GM12891 (cell line): Measurements from ENCODE around the gene RASIP1.

ENCODE experiments used
- DNase-seq: peaks from one replicate; pipeline ENCODE4 v3.0.0; 2011; ENCODE audit warnings: low spot score; ENCODE audit not compliant: insufficient read length
- FAIRE-seq: peaks from 2 replicates; lab custom pipeline; 2011; peaks lifted over from hg19 to GRCh38; lab: Jason Lieb, UNC
- PAX5 ChIP-seq: IDR thresholded peaks from 2 replicates; pipeline ENCODE4 v1.6.1; 2011; ENCODE audit warnings: low read length, moderate library complexity, mild to moderate bottlenecking; ENCODE audit not compliant: insufficient read depth, severe bottlenecking
- POLR2A ChIP-seq: IDR thresholded peaks from 2 replicates; pipeline ENCODE4 v1.6.1; 2011; ENCODE audit warnings: low read depth, low read length, control low read depth
- POLR2AphosphoS5 ChIP-seq: IDR thresholded peaks from 2 replicates; pipeline ENCODE4 v1.6.1; 2011; ENCODE audit warnings: low read depth, low read length, control low read depth
- POU2F2 ChIP-seq: IDR thresholded peaks from 2 replicates; pipeline ENCODE4 v1.6.1; 2011; ENCODE audit warnings: low read depth, mild to moderate bottlenecking, control low read depth, low read length, moderate library complexity
- SPI1 ChIP-seq: IDR thresholded peaks from 2 replicates; pipeline ENCODE4 v1.6.1; 2011; ENCODE audit warnings: low read depth, low read length, control low read depth
- TAF1 ChIP-seq: IDR thresholded peaks from 2 replicates; pipeline ENCODE4 v1.6.1; 2011; ENCODE audit warnings: low read depth, low read length, control low read depth

Gene RASIP1

GRCh38 chr19:48673436-48674100, 66.8 kb downstream of the RASIP1 start:
- TF ChIP-seq POLR2A (no peak), PAX5 (no peak), SPI1 (no peak), POU2F2 (no peak), TAF1 (no peak), POLR2AphosphoS5 (no peak)
- DNase-seq (no peak), FAIRE-seq (no peak)

DNA sequence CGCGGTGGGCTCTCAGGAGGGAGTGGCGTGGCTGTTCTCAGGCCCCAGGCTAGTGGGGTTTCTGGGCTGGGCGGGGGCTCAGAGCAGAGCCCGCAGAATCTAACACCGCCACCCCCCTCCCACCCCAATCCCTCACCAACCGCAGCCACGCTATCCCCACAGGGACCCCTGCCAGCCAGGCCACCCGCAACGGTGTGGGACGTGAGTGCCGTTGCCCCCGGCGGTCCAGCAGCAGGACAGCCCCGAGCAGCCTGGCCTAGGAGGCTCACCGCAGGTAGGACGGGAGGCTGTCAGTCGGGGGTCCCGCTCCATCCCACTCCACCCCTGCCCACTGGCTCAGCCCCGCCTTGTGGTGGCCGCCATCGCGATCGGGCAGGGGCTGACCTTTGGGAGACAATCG, 67.4 kb downstream of the RASIP1 start, which contains the start of gene NTN5:
NTN5 (minus strand) TSS at position 24 of the 400 bp plus-strand sequence. CDS start 2,031 bp downstream, outside the sequence.
- no peak for TF ChIP-seq TAF1
- no peak for TF ChIP-seq POU2F2
- no peak for TF ChIP-seq PAX5
- no peak for TF ChIP-seq POLR2A
- TF ChIP-seq POLR2AphosphoS5 = no peak
- no peak for TF ChIP-seq SPI1
- DNase-seq = no peak
- no peak for FAIRE-seq

DNA sequence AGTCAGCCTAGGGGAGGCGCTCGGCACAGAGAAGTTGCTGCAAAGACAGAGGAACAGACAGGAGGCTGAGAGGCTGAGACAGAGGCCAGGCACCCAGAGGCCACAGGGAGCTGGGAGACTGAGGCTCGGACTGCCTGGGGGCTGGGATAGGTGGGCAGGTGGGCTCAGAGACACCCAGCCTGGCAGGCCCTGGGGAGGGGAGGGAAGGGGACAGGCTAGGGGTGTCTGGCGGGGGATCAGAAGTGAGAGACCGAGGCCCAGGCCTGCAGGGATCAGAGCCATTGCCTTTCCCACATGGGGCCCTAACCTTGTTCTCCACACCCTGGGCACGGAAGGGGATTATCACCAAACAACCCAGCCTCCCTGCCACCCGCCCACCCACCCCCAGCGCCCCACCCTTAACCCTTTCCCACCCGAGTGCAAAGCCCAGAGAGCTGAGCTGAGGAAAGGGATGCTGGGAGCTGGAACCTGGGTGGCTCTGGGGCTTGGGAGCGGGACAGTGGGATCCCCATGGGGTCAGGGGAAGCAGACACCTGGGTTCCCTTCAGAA, 68.9 kb downstream of the RASIP1 start:
- FAIRE-seq (no peak), DNase-seq (no peak)
- no peak for TF ChIP-seq POLR2AphosphoS5

GRCh38 chr19:48670699-48671445, 69.5 kb downstream of the RASIP1 start:
- TF ChIP-seq PAX5 (no peak), TAF1 (no peak), SPI1 (no peak), POLR2A (no peak), POLR2AphosphoS5 (no peak), POU2F2 (no peak)
- DNase-seq (no peak), FAIRE-seq (no peak)
